IMR-90 (cell line): ENCODE data around the gene PANK4. TPM values are rescaled to one million over a fixed set of nuclear protein-coding genes. Genes with fewer than 3 reads are reported as not detected.

Source experiments
- ATAC-seq: fragments of 200-7000 bp; cut with Tn5 transposase; 2 replicates; pipeline ENCODE4 v1.9.1; 2020; ENCODE audit warnings: low read depth, mild to moderate bottlenecking, moderate library complexity
- BruUV-seq: library from RNA; stranded (reverse); fragments of 400-500 nt; replicated peaks from 2 replicates; lab custom pipeline; 2021; lab: Mats Ljungman, UMichigan
- CTCF ChIA-PET: fragments of 300-600 bp; formaldehyde crosslinking; extraction: SDS; loops from one replicate; lab custom pipeline; 2021; ENCODE audit warnings: antibody characterized with exemption; lab: Yijun Ruan, JAX
- POLR2A ChIA-PET: fragments of 300-600 bp; sonication (Branson Sonifier 250); formaldehyde crosslinking; loops from one replicate; lab custom pipeline; 2022; ENCODE audit warnings: antibody characterized with exemption; ENCODE audit not compliant: unreplicated experiment; lab: Charles Lee
- DNase-seq: peaks from one replicate; pipeline ENCODE4 v3.0.0; 2013
- H2AFZ ChIP-seq: replicated peaks from 2 replicates; pipeline ENCODE3; 2013; ENCODE audit warnings: low read length, mild to moderate bottlenecking; ENCODE audit not compliant: poor library complexity
- H2AK5ac ChIP-seq: 2 replicates; pipeline ENCODE4 v1.6.1; 2013; ENCODE audit warnings: low read depth, low read length, inconsistent platforms
- H2AK9ac ChIP-seq: replicated peaks from 2 replicates; pipeline ENCODE3; 2013; ENCODE audit warnings: mild to moderate bottlenecking, low read depth, low read length, moderate library complexity; ENCODE audit not compliant: poor library complexity
- H2BK120ac ChIP-seq: 2 replicates; pipeline ENCODE4 v1.6.1; 2013; ENCODE audit warnings: low read depth, low read length, inconsistent platforms
- H2BK15ac ChIP-seq: 3 replicates; pipeline ENCODE4 v1.6.1; 2013; ENCODE audit warnings: low read depth, low read length, inconsistent platforms
- H2BK20ac ChIP-seq: 2 replicates; pipeline ENCODE4 v1.6.1; 2013; ENCODE audit warnings: low read depth, mild to moderate bottlenecking, inconsistent platforms, low read length, moderate library complexity
- H2BK5ac ChIP-seq: 2 replicates; pipeline ENCODE4 v1.6.1; 2013; ENCODE audit warnings: mild to moderate bottlenecking, low read depth, low read length, inconsistent platforms; ENCODE audit not compliant: poor library complexity, severe bottlenecking
- H3K14ac ChIP-seq: replicated peaks from 2 replicates; pipeline ENCODE4 v1.6.1; 2013; ENCODE audit warnings: low read depth, low read length, inconsistent platforms
- H3K18ac ChIP-seq: 2 replicates; pipeline ENCODE4 v1.6.1; 2013; ENCODE audit warnings: low read depth, low read length, control low read depth
- H3K23ac ChIP-seq: 2 replicates; pipeline ENCODE4 v1.6.1; 2013; ENCODE audit warnings: low read depth, low read length, inconsistent platforms
- H3K27ac ChIP-seq: 2 replicates; pipeline ENCODE4 v1.5.1; 2013; ENCODE audit warnings: mild to moderate bottlenecking, control low read depth, low read length; ENCODE audit not compliant: insufficient read depth
- H3K27me3 ChIP-seq: 2 replicates; pipeline ENCODE4 v1.6.1; 2013; ENCODE audit warnings: low read length; ENCODE audit not compliant: control insufficient read depth, insufficient read depth
- H3K36me3 ChIP-seq: 2 replicates; pipeline ENCODE4 v1.6.1; 2013; ENCODE audit warnings: low read length, mixed read lengths; ENCODE audit not compliant: control insufficient read depth, insufficient read depth
- H3K4ac ChIP-seq: 2 replicates; pipeline ENCODE4 v1.6.1; 2013; ENCODE audit warnings: low read depth, low read length, inconsistent platforms
- H3K4me1 ChIP-seq: 2 replicates; pipeline ENCODE4 v1.6.1; 2013; ENCODE audit warnings: low read length, mixed read lengths; ENCODE audit not compliant: control insufficient read depth, insufficient read depth
- H3K4me2 ChIP-seq: 2 replicates; pipeline ENCODE4 v1.6.1; 2013; ENCODE audit warnings: low read depth, mild to moderate bottlenecking, control low read depth, low read length, moderate library complexity
- H3K4me3 ChIP-seq: 2 replicates; pipeline ENCODE4 v1.5.1; 2013; ENCODE audit warnings: low read depth, mild to moderate bottlenecking, control low read depth, low read length, moderate library complexity; ENCODE audit not compliant: insufficient read depth
- H3K56ac ChIP-seq: 2 replicates; pipeline ENCODE4 v1.6.1; 2013; ENCODE audit warnings: low read length, inconsistent platforms; ENCODE audit not compliant: insufficient read depth; ENCODE audit errors: extremely low read depth
- H3K79me1 ChIP-seq, 2 experiments: 2 replicates each; pipeline ENCODE4 v1.6.1; 2013; ENCODE audit warnings: low read length in 2 of 2, inconsistent platforms in 1 of 2, low read depth in 1 of 2
- H3K9ac ChIP-seq: 2 replicates; pipeline ENCODE4 v1.6.1; 2013; ENCODE audit warnings: low read depth, low read length, control low read depth
- H3K9me1 ChIP-seq: 2 replicates; pipeline ENCODE4 v1.6.1; 2013; ENCODE audit warnings: low read length, inconsistent platforms; ENCODE audit not compliant: insufficient read depth
- H3K9me3 ChIP-seq: 2 replicates; pipeline ENCODE4 v1.6.1; 2013; ENCODE audit warnings: low read length; ENCODE audit not compliant: control insufficient read depth, insufficient read depth
- H4K20me1 ChIP-seq: 2 replicates; pipeline ENCODE4 v1.6.1; 2013; ENCODE audit warnings: low read length, inconsistent platforms; ENCODE audit not compliant: insufficient read depth
- H4K5ac ChIP-seq: 2 replicates; pipeline ENCODE4 v1.6.1; 2013; ENCODE audit warnings: mild to moderate bottlenecking, low read depth, low read length, control low read depth
- H4K8ac ChIP-seq, 2 experiments: 2 replicates each; pipeline ENCODE4 v1.6.1; 2013; ENCODE audit warnings: low read depth in 2 of 2, low read length in 2 of 2, control low read depth in 1 of 2, inconsistent platforms in 1 of 2
- H4K91ac ChIP-seq: 2 replicates; pipeline ENCODE4 v1.6.1; 2013; ENCODE audit warnings: low read depth, low read length, inconsistent platforms; ENCODE audit not compliant: insufficient read depth
- BHLHE40 ChIP-seq: fragments of 150-350 bp; IDR thresholded peaks from 2 replicates; pipeline ENCODE4 v1.6.1; 2016; ENCODE audit warnings: mild to moderate bottlenecking, low read depth, low read length
- CEBPB ChIP-seq: IDR thresholded peaks from 2 replicates; pipeline ENCODE4 v1.6.1; 2012; ENCODE audit warnings: low read depth, low read length, improper control_type of control experiment
- CHD1 ChIP-seq: IDR thresholded peaks from 2 replicates; pipeline ENCODE4 v1.6.1; 2012; ENCODE audit warnings: low read depth, low read length, improper control_type of control experiment
- FOS ChIP-seq: fragments of 150-350 bp; IDR thresholded peaks from 2 replicates; pipeline ENCODE4 v1.6.1; 2016; ENCODE audit warnings: low read depth, low read length
- MAFK ChIP-seq: IDR thresholded peaks from 2 replicates; pipeline ENCODE4 v1.6.1; 2012; ENCODE audit warnings: low read depth, low read length, improper control_type of control experiment
- MAZ ChIP-seq: IDR thresholded peaks from 2 replicates; pipeline ENCODE4 v1.6.1; 2012; ENCODE audit warnings: low read depth, mild to moderate bottlenecking, low read length, improper control_type of control experiment, moderate library complexity, borderline replicate concordance
- MXI1 ChIP-seq: IDR thresholded peaks from 2 replicates; pipeline ENCODE4 v1.6.1; 2012; ENCODE audit warnings: low read depth, mild to moderate bottlenecking, low read length, moderate library complexity, borderline replicate concordance
- NFE2L2 ChIP-seq: fragments of 150-350 bp; IDR thresholded peaks from 2 replicates; pipeline ENCODE4 v1.6.1; 2016; ENCODE audit warnings: low read depth, mild to moderate bottlenecking, low read length
- POLR2A ChIP-seq: IDR thresholded peaks from 2 replicates; pipeline ENCODE4 v1.6.1; 2012; ENCODE audit warnings: mild to moderate bottlenecking, low read depth, low read length
- RAD21 ChIP-seq: IDR thresholded peaks from 2 replicates; pipeline ENCODE4 v1.6.1; 2012; ENCODE audit warnings: low read length, improper control_type of control experiment
- RCOR1 ChIP-seq: IDR thresholded peaks from 2 replicates; pipeline ENCODE4 v1.6.1; 2012; ENCODE audit warnings: mild to moderate bottlenecking, low read length, improper control_type of control experiment; ENCODE audit not compliant: insufficient replicate concordance
- RFX5 ChIP-seq: IDR thresholded peaks from 2 replicates; pipeline ENCODE4 v1.8.0; 2012; ENCODE audit warnings: low read depth, mild to moderate bottlenecking, low read length, moderate library complexity
- SMC3 ChIP-seq: fragments of 150-350 bp; IDR thresholded peaks from 2 replicates; pipeline ENCODE4 v1.6.1; 2016; ENCODE audit warnings: low read depth, mild to moderate bottlenecking, antibody characterized with exemption, low read length, moderate library complexity
- WGBS, 2 experiments: methylation state at CpG; one replicate each; pipeline versions ENCODE4 v1.1.5 to v1.1.7; 2013; ENCODE audit warnings: missing lambda C conversion rate in 2 of 2; ENCODE audit not compliant: insufficient read length in 1 of 2; ENCODE audit errors: extremely low coverage in 2 of 2; 5-methylcytosine and 5-hydroxymethylcytosine counted together
- dilution Hi-C: fragments of 300-500 bp; cut with HindIII; formaldehyde crosslinking; loops from one replicate; pipeline ENCODE4 v1.14.3; 2018; ENCODE audit warnings: low sequenced_read_pairs; ENCODE audit not compliant: unreplicated experiment
- in situ Hi-C: fragments of 300-500 bp; cut with MboI; formaldehyde crosslinking; loops from 3 replicates; pipeline ENCODE4 v1.14.3; 2019; ENCODE audit warnings: low sequenced_read_pairs, inconsistent platforms, mixed read lengths
- intact Hi-C: fragments of 100-400 bp; cut with micrococcal nuclease; formaldehyde crosslinking; loops from 2 replicates; pipeline ENCODE4 v1.10.0; 2022
- polyA plus RNA-seq, 3 experiments: library from polyadenylated mRNA; depleted of rRNA; stranded (reverse); fragments of >200 nt; gene quantifications; 2 replicates each; pipeline ENCODE4 v1.2.3, GENCODE V29; 2012; ENCODE audit warnings: low replicate concordance in 1 of 3
- total RNA-seq: library from RNA; depleted of rRNA; stranded (reverse); fragments of >200 nt; gene quantifications from 2 replicates; pipeline ENCODE4 v1.2.3, GENCODE V29; 2012
- TF ChIP-seq, protein P1 (sequence below): fragments of 150-350 bp; IDR thresholded peaks from 2 replicates; pipeline ENCODE4 v1.6.1; 2017; ENCODE audit warnings: mild to moderate bottlenecking, antibody characterized with exemption, low read length, low read depth
- TF ChIP-seq, protein P2 (sequence below): conservative IDR thresholded peaks from 2 replicates; pipeline ENCODE4 v1.5.1; 2012; ENCODE audit warnings: mild to moderate bottlenecking, low read depth, low read length, improper control_type of control experiment
- TF ChIP-seq, protein P3 (sequence below): fragments of 150-350 bp; IDR thresholded peaks from 2 replicates; pipeline ENCODE4 v1.6.1; 2016; ENCODE audit warnings: low read depth, mild to moderate bottlenecking, low read length, moderate library complexity, borderline replicate concordance

Gene PANK4
- total and polyA plus RNA-seq, 2 of the 4 experiments (the other 2 are of a cell fraction), result 14.0 to 18.5 TPM

DNA sequence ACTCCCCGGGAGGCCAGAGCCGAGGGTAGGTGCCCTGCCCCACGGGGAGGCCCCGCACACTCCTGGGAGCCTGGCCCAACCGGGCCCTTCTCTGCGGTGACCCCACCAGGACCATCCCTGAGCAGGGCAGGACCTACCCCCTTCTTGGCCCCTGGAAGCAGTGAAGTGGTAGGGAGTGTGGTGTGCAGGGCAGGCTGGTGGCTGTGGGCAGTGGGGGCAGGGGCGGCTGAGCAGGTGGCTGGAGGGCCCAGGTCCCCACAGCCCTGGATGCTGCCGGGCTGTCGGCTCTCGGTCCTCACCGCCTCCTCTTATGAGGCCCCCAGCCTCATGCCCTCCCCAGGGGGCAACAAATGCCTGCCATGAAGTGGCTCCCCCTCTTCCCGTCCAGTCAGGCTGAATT is 30.9 kb downstream of the PANK4 start:
- 80% methylated on average over 1 of the region's 12 CpGs; no CpG with 5 or more reads in 1 of the 2 experiments for WGBS, 2 experiments
- Histone ChIP-seq H3K4me1 (no peaks in the 10 kb centered on the region), H2AFZ (no peak overlapping the region), H3K14ac (no peak overlapping the region), H2BK120ac (no peak overlapping the region), H3K4ac (no peak overlapping the region), H3K23ac (no peak overlapping the region), H3K18ac (no peak overlapping the region), H3K9me1 (no peaks in the 10 kb centered on the region), H3K56ac (no peak overlapping the region), H2BK5ac (no peak overlapping the region), H4K20me1 (no peaks in the 10 kb centered on the region; the same call in 1 of the 2 replicates), H3K27me3 (peaks cover 12% of the 10 kb centered on the region; the same call in 1 of the 2 replicates), H4K8ac (no peak overlapping the region), H4K5ac (no peak overlapping the region), H2BK15ac (no peak overlapping the region), H3K4me2 (no peak overlapping the region), H2AK9ac (no peak overlapping the region), H3K36me3 (no peaks in the 10 kb centered on the region), H3K27ac (no peak overlapping the region), H3K79me1 (no peaks in the 10 kb centered on the region), H3K9ac (no peak overlapping the region), H2BK20ac (no peak overlapping the region), H4K91ac (no peak overlapping the region), H3K4me3 (no peak overlapping the region), H3K9me3 (no peaks in the 10 kb centered on the region), H2AK5ac (no peak overlapping the region)
- BruUV-seq, result no TSS peak
- POLR2A ChIA-PET, result no interaction called here
- ATAC-seq, result no peak
- TF ChIP-seq, protein P1, sequence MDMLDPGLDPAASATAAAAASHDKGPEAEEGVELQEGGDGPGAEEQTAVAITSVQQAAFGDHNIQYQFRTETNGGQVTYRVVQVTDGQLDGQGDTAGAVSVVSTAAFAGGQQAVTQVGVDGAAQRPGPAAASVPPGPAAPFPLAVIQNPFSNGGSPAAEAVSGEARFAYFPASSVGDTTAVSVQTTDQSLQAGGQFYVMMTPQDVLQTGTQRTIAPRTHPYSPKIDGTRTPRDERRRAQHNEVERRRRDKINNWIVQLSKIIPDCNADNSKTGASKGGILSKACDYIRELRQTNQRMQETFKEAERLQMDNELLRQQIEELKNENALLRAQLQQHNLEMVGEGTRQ, result no peak
- TF ChIP-seq FOS, result no peak
- TF ChIP-seq, protein P2, sequence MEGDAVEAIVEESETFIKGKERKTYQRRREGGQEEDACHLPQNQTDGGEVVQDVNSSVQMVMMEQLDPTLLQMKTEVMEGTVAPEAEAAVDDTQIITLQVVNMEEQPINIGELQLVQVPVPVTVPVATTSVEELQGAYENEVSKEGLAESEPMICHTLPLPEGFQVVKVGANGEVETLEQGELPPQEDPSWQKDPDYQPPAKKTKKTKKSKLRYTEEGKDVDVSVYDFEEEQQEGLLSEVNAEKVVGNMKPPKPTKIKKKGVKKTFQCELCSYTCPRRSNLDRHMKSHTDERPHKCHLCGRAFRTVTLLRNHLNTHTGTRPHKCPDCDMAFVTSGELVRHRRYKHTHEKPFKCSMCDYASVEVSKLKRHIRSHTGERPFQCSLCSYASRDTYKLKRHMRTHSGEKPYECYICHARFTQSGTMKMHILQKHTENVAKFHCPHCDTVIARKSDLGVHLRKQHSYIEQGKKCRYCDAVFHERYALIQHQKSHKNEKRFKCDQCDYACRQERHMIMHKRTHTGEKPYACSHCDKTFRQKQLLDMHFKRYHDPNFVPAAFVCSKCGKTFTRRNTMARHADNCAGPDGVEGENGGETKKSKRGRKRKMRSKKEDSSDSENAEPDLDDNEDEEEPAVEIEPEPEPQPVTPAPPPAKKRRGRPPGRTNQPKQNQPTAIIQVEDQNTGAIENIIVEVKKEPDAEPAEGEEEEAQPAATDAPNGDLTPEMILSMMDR, result no peak
- TF ChIP-seq MAZ, result no peak
- TF ChIP-seq CHD1, result no peak
- TF ChIP-seq POLR2A, result no peak
- no peak for TF ChIP-seq CEBPB
- no peak for TF ChIP-seq RFX5
- TF ChIP-seq RCOR1, result no peak
- TF ChIP-seq SMC3, result no peak
- no peak for TF ChIP-seq NFE2L2
- TF ChIP-seq MAFK, result no peak
- TF ChIP-seq, protein P3, sequence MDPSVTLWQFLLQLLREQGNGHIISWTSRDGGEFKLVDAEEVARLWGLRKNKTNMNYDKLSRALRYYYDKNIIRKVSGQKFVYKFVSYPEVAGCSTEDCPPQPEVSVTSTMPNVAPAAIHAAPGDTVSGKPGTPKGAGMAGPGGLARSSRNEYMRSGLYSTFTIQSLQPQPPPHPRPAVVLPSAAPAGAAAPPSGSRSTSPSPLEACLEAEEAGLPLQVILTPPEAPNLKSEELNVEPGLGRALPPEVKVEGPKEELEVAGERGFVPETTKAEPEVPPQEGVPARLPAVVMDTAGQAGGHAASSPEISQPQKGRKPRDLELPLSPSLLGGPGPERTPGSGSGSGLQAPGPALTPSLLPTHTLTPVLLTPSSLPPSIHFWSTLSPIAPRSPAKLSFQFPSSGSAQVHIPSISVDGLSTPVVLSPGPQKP, result no peak
- TF ChIP-seq RAD21, result no peak
- TF ChIP-seq MXI1, result no peak
- no peak for TF ChIP-seq BHLHE40
- dilution Hi-C loops (no loop called here), in situ Hi-C loops (no loop called here), intact Hi-C loops (no loop called here)
- no peak for DNase-seq
- CTCF ChIA-PET, result no interaction called here
